HG03460 (cell line): ENCODE results near the gene GNAT1.

Experiments
- ATAC-seq: cut with Tn5 transposase; IDR thresholded peaks from one replicate; pipeline ENCODE4 v1.9.1; 2021; ENCODE audit not compliant: unreplicated experiment

GNAT1 gene

DNA sequence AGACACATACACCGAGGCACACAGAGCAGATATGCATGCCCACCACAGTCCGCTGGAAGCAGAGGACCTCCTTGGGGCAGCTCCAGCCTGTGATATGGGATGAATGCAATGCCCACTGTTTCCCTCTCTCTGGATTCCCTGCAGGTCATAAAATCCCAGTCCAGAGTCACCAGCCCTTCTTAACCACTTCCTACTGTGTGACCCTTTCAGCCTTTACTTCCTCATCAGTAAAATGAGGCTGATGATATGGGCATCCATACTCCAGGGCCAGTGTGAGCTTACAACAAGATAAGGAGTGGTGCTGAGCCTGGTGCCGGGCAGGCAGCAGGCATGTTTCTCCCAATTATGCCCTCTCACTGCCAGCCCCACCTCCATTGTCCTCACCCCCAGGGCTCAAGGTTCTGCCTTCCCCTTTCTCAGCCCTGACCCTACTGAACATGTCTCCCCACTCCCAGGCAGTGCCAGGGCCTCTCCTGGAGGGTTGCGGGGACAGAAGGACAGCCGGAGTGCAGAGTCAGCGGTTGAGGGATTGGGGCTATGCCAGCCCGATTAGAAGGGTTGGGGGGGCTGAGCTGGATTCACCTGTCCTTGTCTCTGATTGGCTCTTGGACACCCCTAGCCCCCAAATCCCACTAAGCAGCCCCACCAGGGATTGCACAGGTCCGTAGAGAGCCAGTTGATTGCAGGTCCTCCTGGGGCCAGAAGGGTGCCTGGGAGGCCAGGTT is at the start of gene GNAT1:
Gene GNAT1 (plus strand): TSS at position 675 of the 725 bp plus-strand sequence. CDS start 116 bp downstream, outside the sequence.
- ATAC-seq: no peak

- ATAC-seq: no peak
These were observed 45.0 kb upstream of the GNAT1 start for GRCh38 chr3:50146316-50146901.

DNA sequence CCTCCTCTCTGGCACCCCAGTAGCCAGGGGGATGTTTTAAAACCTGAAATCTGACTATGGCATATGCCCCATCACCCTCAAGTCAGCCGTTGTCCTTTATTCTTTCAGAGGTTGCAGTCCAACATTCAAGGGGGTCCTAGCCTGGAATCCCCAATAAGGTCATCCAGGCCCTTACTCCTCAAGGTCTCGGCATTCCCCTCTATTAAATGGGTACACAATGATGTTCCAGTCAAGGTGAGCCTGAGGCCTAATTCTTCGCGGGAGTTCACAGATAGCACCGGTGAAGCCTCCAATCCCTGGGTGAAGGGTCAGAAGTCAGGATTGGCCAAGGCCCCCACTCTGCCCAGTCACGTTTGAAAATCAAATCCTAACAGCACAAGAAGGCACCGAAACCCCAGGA is 44.4 kb upstream of the GNAT1 start:
- ATAC-seq: no peak

GRCh38 chr3:50147447-50147846 is 44.0 kb upstream of the GNAT1 start:
- ATAC-seq: no peak

GRCh38 chr3:50147861-50148260 is 43.5 kb upstream of the GNAT1 start:
- ATAC-seq: no peak

- ATAC-seq: no peak
These were observed 41.0 kb upstream of the GNAT1 start for GRCh38 chr3:50150404-50150750.

DNA sequence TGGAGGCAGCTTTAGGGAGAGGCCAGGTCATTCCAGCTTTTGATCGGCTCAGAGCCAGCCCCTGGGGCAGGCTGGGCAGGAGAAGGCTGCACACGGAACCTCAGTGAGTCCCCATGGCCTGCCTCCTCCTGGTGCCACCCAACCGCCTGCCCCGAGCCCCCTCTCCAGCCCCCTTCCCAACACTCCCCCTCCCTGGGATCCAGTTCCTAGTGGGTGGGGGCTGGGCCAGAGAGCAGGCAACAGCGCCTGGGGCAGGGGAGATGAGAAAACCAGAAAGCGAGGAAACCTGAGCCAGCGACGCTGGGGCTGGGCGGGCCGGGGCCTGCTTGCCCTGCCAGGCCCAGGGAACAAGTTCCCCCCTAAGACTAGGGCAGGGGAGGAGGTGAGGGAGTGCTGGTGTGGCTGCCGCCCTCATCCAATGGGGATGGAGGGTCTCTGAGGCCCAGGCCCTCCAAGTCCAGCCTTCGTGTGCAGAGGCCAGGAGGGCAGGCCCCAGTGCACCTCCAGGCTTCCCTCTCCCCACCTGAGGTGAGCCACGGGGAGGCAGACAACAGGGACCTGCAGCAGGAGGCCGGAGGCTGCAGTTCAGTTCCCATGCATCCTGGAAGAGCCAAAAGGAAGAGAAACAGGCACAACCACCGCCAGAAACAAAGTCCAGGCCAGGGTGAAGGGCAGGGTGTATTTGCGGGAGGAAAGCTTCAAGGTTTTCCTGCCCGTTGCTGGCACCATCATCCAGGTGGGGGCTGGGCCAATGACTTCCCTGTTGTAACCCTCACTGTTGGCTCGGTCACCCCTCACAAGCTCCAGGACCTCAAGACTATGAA is 40.3 kb upstream of the GNAT1 start:
- no peak for ATAC-seq

- ATAC-seq: no peak
These were observed 39.7 kb upstream of the GNAT1 start for GRCh38 chr3:50151728-50152127.

DNA sequence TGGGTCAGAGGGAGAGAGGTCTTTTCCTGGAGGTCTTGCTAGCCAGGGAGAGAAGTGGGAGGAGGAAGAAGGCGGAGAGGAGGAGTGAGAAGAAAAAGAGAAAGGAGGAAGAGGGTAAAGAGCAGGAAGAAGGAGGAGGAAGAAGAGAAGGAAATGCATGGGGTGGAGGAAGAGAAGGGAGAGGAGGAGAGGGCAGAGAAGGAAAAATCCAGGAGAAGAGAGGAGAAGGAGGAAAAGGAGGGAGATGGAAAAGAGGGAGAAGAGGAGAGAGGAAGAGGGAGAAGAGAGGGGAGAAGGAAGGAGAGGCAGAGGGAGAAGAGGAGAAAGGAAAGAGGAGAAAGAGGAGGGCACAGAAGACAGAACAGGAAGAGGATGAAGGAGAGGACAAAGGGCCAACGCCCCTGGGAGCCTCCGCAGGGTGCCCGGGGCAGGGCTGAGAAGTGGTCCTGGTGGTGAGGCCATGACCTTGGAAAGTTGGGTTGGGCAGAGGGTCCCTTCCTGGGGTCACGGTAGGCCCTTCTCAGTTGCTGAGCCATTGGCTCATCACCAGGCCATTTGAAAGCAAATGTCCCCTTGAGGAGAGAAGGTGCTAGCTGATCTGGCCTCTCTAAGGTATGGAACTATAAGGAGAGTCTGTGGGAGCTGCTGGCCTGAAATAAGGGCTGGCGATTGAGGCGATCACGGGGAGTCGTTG is 37.5 kb upstream of the GNAT1 start:
- no peak for ATAC-seq

- peak; percentile 18 for ATAC-seq
These were observed 37.0 kb upstream of the GNAT1 start for GRCh38 chr3:50154476-50154839.

DNA sequence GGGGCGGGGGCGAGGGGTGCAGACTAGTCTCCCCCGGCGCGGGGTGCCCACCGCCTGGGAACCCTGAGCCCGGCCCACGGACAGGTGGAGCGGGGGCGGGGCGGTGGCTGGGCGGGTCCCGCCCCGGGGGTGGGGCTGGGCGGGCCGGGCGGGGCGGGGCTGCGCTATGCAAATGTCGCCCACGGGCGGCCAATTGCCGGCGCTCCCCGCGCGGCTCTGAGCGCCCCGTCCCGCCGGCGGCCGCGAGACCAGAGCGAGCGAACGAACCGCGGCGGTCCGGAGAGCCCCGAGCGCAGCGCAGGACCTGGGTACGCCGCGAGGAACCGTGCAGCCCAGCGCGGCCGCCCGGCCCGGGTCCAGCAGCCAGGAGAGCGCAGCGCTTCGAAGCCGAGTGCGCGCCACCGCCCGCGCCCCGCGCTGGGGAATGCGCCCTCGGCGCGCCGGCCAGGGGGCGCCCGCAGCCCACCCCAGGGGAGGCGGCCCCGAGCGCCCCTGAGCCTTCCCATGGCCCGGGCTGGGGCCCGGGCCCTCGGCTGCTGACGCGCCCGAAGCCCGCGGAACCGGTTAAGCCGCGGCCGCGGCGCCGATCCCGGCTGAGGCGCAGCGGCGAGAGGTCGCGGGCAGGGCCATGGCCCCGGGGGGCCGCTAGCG is 36.4 kb upstream of the GNAT1 start, which contains the start of gene SEMA3F:
Gene SEMA3F (plus strand): TSS at position 485 of the 651 bp plus-strand sequence. CDS start 4,299 bp downstream, outside the sequence.
- ATAC-seq: peak; percentile 77

GRCh38 chr3:50155491-50155878 is 35.9 kb upstream of the GNAT1 start:
- ATAC-seq: no peak

- no peak for ATAC-seq
These were observed 35.5 kb upstream of the GNAT1 start for GRCh38 chr3:50155891-50156290.

GRCh38 chr3:50156549-50157493 is 34.6 kb upstream of the GNAT1 start:
- ATAC-seq: no peak

- ATAC-seq: no peak
These were observed 33.4 kb upstream of the GNAT1 start for GRCh38 chr3:50157827-50158529.

- no peak for ATAC-seq
These were observed 32.8 kb upstream of the GNAT1 start for GRCh38 chr3:50158530-50159146.

- ATAC-seq: no peak
These were observed 30.8 kb upstream of the GNAT1 start for GRCh38 chr3:50160561-50160983.

DNA sequence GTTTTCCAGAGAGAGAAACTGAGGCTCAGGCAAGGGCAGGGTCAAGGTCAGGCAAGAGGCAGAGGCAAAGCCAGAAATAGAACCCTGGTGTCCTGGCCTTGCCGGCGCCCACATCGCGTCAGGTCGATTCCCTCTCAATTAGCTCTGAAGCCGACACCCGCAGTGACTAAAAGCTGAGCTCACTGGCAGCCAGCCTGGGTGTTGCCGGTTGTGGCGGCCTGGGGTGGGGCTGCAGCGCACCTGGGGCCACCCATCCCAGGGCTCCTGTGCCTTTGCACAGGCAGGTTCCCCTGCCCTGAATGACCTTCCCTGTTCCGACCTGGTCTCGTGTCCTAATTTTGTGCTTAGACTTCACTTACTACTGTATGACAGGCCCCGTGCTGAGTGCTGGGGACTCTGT is 30.1 kb upstream of the GNAT1 start:
- no peak for ATAC-seq
